Stimulated activated CD8-positive, alpha-beta memory T cell treated with anti-CD3 and anti-CD28 coated beads, Interleukin-4, amount 100 ng/mL, for 1 hour (primary cell): Measurements from ENCODE around the gene SLMAP.

Experiments used
- DNase-seq, 2 donors: peaks; one replicate each; pipeline ENCODE4 v3.0.0-alpha.2; 2020; ENCODE audit warnings: low read depth in 2 of 2, low spot score in 1 of 2

SLMAP gene

DNA sequence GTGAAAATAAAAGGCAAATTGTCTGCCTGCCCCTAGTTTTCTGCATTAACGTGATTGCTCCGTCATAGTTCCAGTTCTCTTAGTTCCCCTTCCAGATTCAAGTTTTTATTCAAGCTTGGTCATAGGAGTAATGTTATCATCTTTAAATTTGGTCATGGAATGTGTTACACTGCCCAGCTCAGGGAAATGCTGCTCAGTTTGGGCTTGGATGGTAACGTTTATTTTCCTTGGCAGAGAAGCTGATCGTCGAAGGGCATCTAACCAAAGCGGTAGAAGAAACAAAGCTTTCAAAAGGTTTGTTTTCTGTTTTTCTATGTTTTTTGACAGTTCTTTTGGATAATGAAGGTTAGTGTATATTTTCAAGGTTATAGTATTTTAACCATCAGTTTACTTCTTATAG, 133.7 kb downstream of the SLMAP start:
- DNase-seq: no peak

DNA sequence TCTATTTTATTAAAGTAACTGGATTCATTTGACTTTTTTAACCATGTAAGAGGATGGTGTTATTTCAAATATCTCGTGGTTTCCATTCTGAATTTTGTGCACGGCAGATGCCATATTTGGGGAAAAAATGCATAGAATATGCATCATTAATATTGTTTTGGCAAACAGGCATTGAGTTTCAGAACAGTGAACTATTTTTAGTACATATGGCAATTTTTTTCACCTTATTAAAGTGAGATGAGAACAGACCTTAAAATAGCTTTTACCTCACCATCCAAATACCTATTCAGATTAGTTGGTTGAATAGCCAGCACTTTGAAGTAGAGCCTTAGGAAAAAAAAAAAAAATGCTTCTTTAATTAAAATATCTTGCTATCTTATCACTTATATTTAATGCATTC, 134.8 kb downstream of the SLMAP start:
- DNase-seq: no peak

DNA sequence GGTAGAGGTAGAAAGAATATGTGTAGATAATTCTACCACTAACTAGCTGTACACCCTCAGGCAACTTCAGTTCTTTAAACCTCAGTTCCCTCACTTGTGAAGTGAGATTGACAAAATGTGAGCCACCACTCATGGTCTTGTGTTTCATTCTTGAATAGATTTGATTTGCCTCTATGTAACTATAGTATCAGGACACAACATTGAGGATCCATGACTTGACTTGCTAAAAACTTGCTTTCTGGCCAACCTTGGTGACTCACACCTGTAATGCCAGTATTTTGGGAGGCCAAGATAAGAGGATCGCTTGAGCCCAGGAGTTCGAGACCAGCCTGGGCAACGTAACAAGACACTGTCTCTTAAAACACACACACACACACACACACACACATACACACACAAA, 136.3 kb downstream of the SLMAP start:
- no peak for DNase-seq

DNA sequence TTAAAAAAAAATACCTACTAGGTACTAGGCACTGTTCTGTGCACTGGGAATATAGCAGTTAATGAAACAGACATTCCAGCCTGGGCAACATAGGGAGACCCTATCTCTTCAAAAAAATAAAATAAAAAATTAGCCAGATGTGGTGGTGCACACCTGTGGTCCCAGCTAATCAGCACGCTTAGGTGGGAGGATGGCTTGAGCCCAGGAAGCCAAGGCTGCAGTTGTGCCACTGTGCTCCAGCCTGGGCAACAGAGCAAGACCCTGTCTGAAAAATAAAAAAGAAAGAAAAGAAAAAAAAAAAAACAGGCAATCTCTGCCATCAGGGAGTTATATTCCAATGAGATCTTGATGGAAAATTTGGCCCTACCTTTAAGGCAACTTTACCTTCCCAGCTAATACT, 137.0 kb downstream of the SLMAP start:
- DNase-seq: no peak

GRCh38 chr3:57893668-57894067, 137.6 kb downstream of the SLMAP start:
- no peak for DNase-seq

DNA sequence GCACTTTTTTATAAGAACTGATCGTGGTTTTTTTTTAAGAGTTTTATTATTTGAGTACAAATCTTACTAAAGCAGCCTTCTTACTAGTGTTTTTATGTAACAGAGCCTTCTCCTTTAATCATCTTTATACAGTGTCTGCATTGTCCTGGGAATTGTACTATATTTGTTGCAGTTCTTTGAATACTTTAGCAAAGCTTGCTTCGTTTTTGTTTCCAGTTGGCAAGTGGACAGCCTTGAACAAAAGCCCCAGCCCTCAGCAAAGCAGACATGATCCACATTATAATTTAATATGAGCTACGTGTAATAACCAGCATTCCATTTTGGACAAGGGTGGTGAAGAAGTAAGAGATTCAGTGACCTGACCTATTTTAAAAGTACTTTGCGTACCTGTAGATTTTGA, 139.9 kb downstream of the SLMAP start:
- no peak for DNase-seq

DNA sequence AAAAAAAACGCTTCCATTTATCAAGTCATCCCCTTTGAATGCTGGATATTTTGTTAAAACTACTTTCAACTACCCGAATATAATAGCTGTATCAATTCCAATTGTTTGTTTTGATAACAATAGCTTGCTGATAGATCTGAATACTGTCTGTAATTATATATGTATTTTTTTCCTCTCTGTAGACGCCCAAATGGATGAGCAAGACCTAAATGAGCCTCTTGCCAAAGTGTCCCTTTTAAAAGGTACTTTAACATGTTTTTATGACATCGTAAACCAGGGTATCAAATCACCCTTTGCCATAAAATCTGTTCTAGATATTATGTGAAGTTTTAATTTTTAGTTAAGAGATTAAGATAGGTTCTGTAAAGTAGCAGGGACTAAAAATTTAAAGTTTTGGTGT, 140.6 kb downstream of the SLMAP start:
- no peak for DNase-seq

DNA sequence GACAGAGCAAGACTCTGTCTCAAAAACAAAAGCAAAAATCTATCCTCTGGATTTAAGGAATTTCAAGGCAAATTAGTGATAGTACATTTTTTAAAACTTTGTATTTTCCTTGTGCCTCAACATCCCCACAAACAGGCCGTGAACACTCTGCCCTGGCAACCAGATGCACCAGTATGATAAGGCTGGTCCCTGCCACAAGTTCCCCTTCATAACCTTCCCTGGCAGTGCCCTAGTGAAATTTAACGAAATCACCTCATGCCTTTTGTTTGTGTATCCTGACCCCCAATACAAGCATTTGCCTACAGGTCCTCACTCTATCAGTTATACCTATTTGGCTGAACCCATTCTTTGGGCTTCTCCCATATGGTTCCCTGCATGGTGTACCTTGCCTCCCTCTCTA, 144.7 kb downstream of the SLMAP start:
- no peak for DNase-seq

- DNase-seq: no peak
Observed at GRCh38 chr3:57903124-57903890, 147.2 kb downstream of the SLMAP start.

- DNase-seq: no peak
Observed at GRCh38 chr3:57910990-57911389, 154.9 kb downstream of the SLMAP start.

- DNase-seq: no peak
Observed at GRCh38 chr3:57911593-57911992, 155.5 kb downstream of the SLMAP start.

GRCh38 chr3:57917601-57918000, 161.5 kb downstream of the SLMAP start:
- DNase-seq: no peak

GRCh38 chr3:57918123-57918837, 162.2 kb downstream of the SLMAP start:
- DNase-seq: no peak

GRCh38 chr3:57919987-57920386, 163.9 kb downstream of the SLMAP start:
- no peak for DNase-seq

DNA sequence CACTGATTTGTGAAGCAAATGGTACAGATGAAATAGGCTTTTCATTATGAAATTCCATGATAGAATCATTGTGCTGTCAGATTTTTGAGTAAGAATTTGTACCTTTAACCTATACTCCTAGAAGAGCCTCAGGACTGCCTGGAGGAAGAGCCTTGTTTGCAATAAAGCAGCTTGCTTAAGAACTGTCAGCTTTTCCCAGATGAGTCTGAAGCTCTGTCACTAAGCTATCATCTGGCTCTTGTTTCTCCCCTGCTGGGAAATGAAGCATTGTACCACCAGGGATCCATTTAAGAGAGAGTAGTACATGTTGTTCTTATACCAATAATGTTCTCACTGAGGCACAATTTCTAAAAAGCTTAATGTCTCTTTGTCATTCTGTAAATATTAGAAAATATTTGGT, 167.0 kb downstream of the SLMAP start:
- no peak for DNase-seq

DNA sequence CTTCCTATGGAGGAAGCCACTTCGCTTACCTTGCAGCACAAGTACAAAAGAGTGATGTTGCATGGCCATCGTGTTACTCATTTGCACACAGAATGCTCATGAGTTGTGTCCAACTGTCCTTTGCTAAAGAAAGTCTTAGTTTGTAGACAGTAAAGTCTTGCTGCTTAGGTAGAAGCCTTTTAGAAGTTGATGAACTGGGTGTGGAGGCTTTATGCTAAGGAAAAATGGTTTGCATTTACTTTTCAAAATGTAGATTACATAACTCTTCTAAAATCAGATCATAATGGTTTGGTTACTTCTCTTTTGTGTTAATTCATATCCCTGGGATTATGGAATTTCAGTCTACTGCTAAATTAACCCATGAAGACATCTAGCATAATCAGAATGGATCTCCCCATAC, 167.6 kb downstream of the SLMAP start:
- no peak for DNase-seq

GRCh38 chr3:57927166-57927565, 171.1 kb downstream of the SLMAP start:
- no peak for DNase-seq

- DNase-seq: no peak
Observed at GRCh38 chr3:57927916-57928315, 171.8 kb downstream of the SLMAP start.

GRCh38 chr3:57928511-57928910, 172.4 kb downstream of the SLMAP start:
- no peak for DNase-seq

GRCh38 chr3:57929988-57930387, 173.9 kb downstream of the SLMAP start:
- no peak for DNase-seq

- DNase-seq: no peak
Observed at GRCh38 chr3:57933602-57934001, 177.5 kb downstream of the SLMAP start.

- DNase-seq: no peak
Observed at GRCh38 chr3:57934373-57934772, 178.3 kb downstream of the SLMAP start.

DNA sequence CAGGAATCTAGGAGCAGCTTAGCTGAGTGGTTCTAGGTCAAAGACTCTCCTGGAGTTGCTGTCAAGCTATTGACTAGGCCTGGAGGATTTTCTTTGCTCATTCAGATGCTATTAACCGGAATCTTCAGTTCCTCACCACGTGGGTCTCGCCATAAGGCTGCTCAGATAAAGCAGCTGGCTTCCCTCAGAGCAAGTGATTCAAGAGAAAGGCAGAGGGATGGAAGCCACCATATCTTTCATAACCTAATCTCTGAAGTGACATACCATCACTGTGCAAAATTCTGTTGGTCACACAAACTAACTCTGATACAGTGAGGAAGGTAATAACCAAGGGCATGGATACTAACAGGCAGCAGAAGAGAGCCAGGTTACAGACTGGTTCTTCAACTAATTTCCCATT, 179.4 kb downstream of the SLMAP start:
- no peak for DNase-seq
